PC-3 (cell line): ENCODE results near the gene METTL16. TPM values are rescaled to one million over a fixed set of nuclear protein-coding genes. Genes with fewer than 3 reads are reported as not detected.

Experiments
- ATAC-seq: fragments of 200-7000 bp; cut with Tn5 transposase; 2 replicates; pipeline ENCODE4 v1.9.1; 2020; ENCODE audit warnings: mild to moderate bottlenecking, moderate library complexity
- BruUV-seq: library from RNA; stranded (reverse); fragments of 400-500 nt; replicated peaks from 2 replicates; lab custom pipeline; 2021; lab: Mats Ljungman, UMichigan
- CTCF ChIA-PET: fragments of 300-600 bp; sonication (Branson Sonifier 250); formaldehyde crosslinking; loops from one replicate; lab custom pipeline; 2022; ENCODE audit warnings: antibody characterized with exemption; lab: Charles Lee
- POLR2A ChIA-PET: fragments of 300-600 bp; sonication (Branson Sonifier 250); formaldehyde crosslinking; loops from one replicate; lab custom pipeline; 2022; ENCODE audit warnings: antibody characterized with exemption; ENCODE audit not compliant: unreplicated experiment; lab: Charles Lee
- DNase-seq: peaks from one replicate; pipeline ENCODE4 v3.0.0-alpha.2; 2015
- H2AFZ ChIP-seq: fragments of 300-600 bp; sonication (generic); 2 replicates; pipeline ENCODE4 v1.6.0; 2016; ENCODE audit warnings: antibody characterized with exemption, low read length
- H3F3A ChIP-seq: fragments of 300-600 bp; sonication (generic); one replicate; pipeline ENCODE4 v1.6.0; 2017; ENCODE audit warnings: antibody characterized with exemption, low read length, control low read depth, mild to moderate bottlenecking; ENCODE audit not compliant: unreplicated experiment
- H3K27ac ChIP-seq: fragments of 300-600 bp; sonication (generic); 2 replicates; pipeline ENCODE4 v1.5.1; 2016; ENCODE audit warnings: mild to moderate bottlenecking, low read length
- H3K27me3 ChIP-seq: fragments of 300-600 bp; sonication (generic); 2 replicates; pipeline ENCODE4 v1.6.1; 2016; ENCODE audit warnings: low read length, mixed read lengths
- H3K36me3 ChIP-seq: fragments of 300-600 bp; sonication (generic); 2 replicates; pipeline ENCODE4 v1.6.1; 2016; ENCODE audit warnings: low read depth, mixed run types, low read length, mixed read lengths
- H3K4me1 ChIP-seq: fragments of 300-600 bp; sonication (generic); 2 replicates; pipeline ENCODE4 v1.5.1; 2016; ENCODE audit warnings: low read length; ENCODE audit not compliant: insufficient read depth
- H3K4me2 ChIP-seq: fragments of 300-600 bp; sonication (generic); 2 replicates; pipeline ENCODE4 v1.6.0; 2016; ENCODE audit warnings: low read length
- H3K4me3 ChIP-seq: fragments of 300-600 bp; sonication (generic); 2 replicates; pipeline ENCODE4 v1.5.1; 2016; ENCODE audit warnings: mild to moderate bottlenecking, low read length, mixed read lengths
- H3K79me2 ChIP-seq: fragments of 300-600 bp; sonication (generic); 2 replicates; pipeline ENCODE4 v1.6.1; 2017; ENCODE audit warnings: low read length, mixed read lengths
- H3K9ac ChIP-seq: fragments of 300-600 bp; sonication (generic); 2 replicates; pipeline ENCODE4 v1.6.0; 2016; ENCODE audit warnings: mild to moderate bottlenecking, low read length
- H3K9me2 ChIP-seq: fragments of 300-600 bp; sonication (generic); replicated peaks from 2 replicates; pipeline ENCODE4 v1.6.1; 2016; ENCODE audit warnings: mixed run types, low read length, mixed read lengths
- H3K9me3 ChIP-seq: fragments of 300-600 bp; sonication (generic); 2 replicates; pipeline ENCODE4 v1.6.1; 2016; ENCODE audit warnings: low read length, mixed read lengths
- H4K20me1 ChIP-seq: fragments of 300-600 bp; sonication (generic); 2 replicates; pipeline ENCODE4 v1.6.1; 2016; ENCODE audit warnings: low read length, mixed read lengths
- EZH2 ChIP-seq: fragments of 300-600 bp; sonication (generic); IDR thresholded peaks from one replicate; pipeline ENCODE4 v1.6.1; 2017; ENCODE audit warnings: antibody characterized with exemption, mild to moderate bottlenecking, low read length; ENCODE audit not compliant: unreplicated experiment
- EZH2phosphoT487 ChIP-seq: fragments of 300-600 bp; sonication (generic); IDR thresholded peaks from 2 replicates; pipeline ENCODE4 v1.6.1; 2018; ENCODE audit warnings: mild to moderate bottlenecking, antibody characterized with exemption, low read length, borderline replicate concordance
- intact Hi-C: fragments of 100-400 bp; cut with micrococcal nuclease; formaldehyde crosslinking; loops from 2 replicates; pipeline ENCODE4 v1.9.0; 2023
- total RNA-seq: library from RNA; depleted of rRNA; stranded (reverse); fragments of >200 nt; gene quantifications from 2 replicates; pipeline ENCODE4 v1.2.3, GENCODE V29; 2014
- TF ChIP-seq, protein P1 (sequence below): fragments of 300-600 bp; sonication (generic); conservative IDR thresholded peaks from 2 replicates; pipeline ENCODE4 v1.5.1; 2017; ENCODE audit warnings: antibody characterized with exemption, low read depth, mild to moderate bottlenecking, low read length

METTL16 gene
- total RNA-seq, 1 experiment from 2014 or later = 20.8 TPM

DNA sequence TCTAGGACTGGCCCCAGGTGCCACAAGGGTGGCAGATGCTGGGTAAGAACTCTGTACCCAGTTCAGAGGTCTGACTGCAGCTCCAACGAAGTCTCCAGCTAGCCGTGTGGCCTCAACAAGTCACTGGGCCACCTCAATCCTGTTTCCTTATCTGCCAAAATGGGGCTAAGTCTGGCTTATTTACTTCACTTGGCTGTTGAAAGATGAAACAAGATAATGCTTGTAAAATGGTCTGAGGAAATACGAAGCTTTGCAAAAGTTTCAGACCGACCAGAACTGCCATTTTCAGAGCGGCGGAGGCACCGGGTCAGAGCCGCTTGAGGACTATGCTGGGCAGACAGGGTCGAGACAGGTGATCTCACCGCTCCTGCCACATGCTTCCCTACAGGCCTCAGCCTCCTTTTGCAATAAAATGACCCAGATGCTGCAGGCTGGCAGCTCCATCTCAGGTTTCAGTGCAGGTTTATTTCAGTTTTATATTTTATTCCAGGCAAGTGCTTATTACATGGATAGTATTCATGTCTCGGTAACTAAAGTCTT is 128.0 kb downstream of the METTL16 start:
- ATAC-seq = no peak

DNA sequence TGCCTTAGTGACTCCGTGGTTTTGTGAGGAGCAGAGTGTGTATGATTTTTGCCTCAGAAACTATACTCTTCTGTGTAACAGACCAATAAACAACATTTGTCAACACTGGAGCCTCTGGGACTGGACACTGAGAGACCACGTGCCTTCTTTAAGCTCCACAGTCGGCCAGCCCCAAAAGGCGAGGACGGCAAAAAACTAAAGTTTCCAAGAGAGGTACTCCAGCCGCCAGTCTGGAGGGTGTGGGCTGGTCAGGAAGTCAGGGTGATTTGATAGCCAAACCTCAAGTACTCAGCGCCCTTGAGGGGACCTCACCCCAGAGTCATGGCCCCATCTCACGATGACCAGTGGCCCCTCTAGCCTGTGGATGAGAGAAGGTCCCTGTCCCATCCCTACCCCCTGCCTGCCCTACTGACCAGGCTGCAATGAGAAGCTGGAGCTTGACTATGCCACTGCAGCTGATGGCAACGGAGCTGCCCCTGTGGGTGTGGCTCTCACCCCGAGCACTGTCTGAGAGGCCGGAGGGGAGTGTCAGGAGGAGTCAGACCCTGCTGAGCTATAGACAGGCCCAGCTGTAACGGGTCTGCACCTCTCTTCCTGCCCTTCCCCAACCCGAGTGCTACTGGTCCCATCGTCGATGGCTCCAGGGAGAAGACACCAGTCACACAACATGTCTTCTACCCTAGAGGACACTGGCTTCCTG is 130.6 kb downstream of the METTL16 start:
- no peak for TF ChIP-seq EZH2
- TF ChIP-seq, protein P1, sequence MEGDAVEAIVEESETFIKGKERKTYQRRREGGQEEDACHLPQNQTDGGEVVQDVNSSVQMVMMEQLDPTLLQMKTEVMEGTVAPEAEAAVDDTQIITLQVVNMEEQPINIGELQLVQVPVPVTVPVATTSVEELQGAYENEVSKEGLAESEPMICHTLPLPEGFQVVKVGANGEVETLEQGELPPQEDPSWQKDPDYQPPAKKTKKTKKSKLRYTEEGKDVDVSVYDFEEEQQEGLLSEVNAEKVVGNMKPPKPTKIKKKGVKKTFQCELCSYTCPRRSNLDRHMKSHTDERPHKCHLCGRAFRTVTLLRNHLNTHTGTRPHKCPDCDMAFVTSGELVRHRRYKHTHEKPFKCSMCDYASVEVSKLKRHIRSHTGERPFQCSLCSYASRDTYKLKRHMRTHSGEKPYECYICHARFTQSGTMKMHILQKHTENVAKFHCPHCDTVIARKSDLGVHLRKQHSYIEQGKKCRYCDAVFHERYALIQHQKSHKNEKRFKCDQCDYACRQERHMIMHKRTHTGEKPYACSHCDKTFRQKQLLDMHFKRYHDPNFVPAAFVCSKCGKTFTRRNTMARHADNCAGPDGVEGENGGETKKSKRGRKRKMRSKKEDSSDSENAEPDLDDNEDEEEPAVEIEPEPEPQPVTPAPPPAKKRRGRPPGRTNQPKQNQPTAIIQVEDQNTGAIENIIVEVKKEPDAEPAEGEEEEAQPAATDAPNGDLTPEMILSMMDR = no peak
- TF ChIP-seq EZH2phosphoT487 = no peak
- BruUV-seq = no TSS peak
- H3K9me3 ChIP-seq = no peaks in the 10 kb centered on the region
- no peak overlapping the region for H3K4me3 ChIP-seq
- CTCF ChIA-PET = no interaction called here
- no peak overlapping the region for H2AFZ ChIP-seq
- H3K9ac ChIP-seq = no peak overlapping the region
- no peaks in the 10 kb centered on the region for H3K36me3 ChIP-seq
- no peak overlapping the region for H3K4me2 ChIP-seq
- ATAC-seq = no peak
- no peaks in the 10 kb centered on the region for H3F3A ChIP-seq
- intact Hi-C loops = no loop called here
- no peak for DNase-seq
- H3K79me2 ChIP-seq = no peaks in the 10 kb centered on the region
- no peaks in the 10 kb centered on the region for H3K9me2 ChIP-seq
- no peaks in the 10 kb centered on the region for H3K27me3 ChIP-seq
- no peaks in the 10 kb centered on the region for H4K20me1 ChIP-seq
- H3K27ac ChIP-seq = no peak overlapping the region
- H3K4me1 ChIP-seq = no peaks in the 10 kb centered on the region
- POLR2A ChIA-PET = no interaction called here

More for the DNA sequence above, 128.0 kb downstream of the METTL16 start:
- H3K4me2 ChIP-seq = no peak overlapping the region
- DNase-seq = no peak
- ChIA-PET CTCF (interaction anchor here (1.0 to 1.6 kb wide), 2 partner anchors 32 to 34 kb away, joined by 6 to 12 read pairs; no protein-coding TSS in a partner anchor), POLR2A (no interaction called here)
- H3K4me3 ChIP-seq = no peak overlapping the region
- H4K20me1 ChIP-seq = no peaks in the 10 kb centered on the region
- BruUV-seq = no TSS peak
- H3K36me3 ChIP-seq = no peaks in the 10 kb centered on the region
- no peaks in the 10 kb centered on the region for H3K9me2 ChIP-seq
- H3K9ac ChIP-seq = no peak overlapping the region
- no peaks in the 10 kb centered on the region for H3F3A ChIP-seq
- H2AFZ ChIP-seq = no peak overlapping the region
- H3K27ac ChIP-seq = no peak overlapping the region
- no peaks in the 10 kb centered on the region for H3K9me3 ChIP-seq
- no peaks in the 10 kb centered on the region for H3K4me1 ChIP-seq
- intact Hi-C loops = no loop called here
- no peaks in the 10 kb centered on the region for H3K27me3 ChIP-seq
- TF ChIP-seq, protein P1 = no peak
- TF ChIP-seq EZH2phosphoT487 = no peak
- no peak for TF ChIP-seq EZH2
- H3K79me2 ChIP-seq = no peaks in the 10 kb centered on the region
